ENCODE measurements around the gene SUPT4H1. TPM values are rescaled to one million over a fixed set of nuclear protein-coding genes. Genes with fewer than 3 reads are reported as not detected.

Gene SUPT4H1
- total and polyA plus RNA-seq, 9 of the 15 experiments (the other 6 are each of a cell fraction or from before 2014, with no cell fraction given): 62.1 to 320 (median 117) TPM

DNA sequence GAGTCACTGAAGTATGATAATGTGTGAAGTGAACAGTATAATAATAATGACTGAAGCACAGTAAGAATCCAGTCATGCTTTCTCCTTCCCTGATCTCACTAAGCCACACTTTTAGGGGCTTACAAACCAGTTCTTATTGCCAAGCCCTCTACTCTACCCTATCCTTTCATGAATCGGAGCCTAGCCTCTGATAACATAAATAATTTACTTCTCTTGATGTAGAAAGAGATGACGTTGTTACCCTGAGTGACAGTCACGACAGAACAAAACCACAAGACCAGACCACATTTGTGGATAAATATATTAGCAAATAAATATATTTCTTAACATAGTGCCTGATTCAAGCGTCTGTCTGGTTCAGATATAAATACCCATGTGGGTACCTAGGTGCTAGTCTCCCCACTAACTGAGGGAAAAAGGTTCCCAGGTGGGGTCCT, 1.4 kb upstream of the SUPT4H1 start:
- BruUV-seq (replicated peaks): no TSS peak
- H3K9me3 ChIP-seq (replicated peaks; ENCODE audit: control insufficient read depth, insufficient read depth, low read depth, low read length): no peaks in the 10 kb centered on the region
- peaks cover 30% of the 10 kb centered on the region for H3K79me2 ChIP-seq (ENCODE audit: control insufficient read depth, insufficient read depth, low read length)
- H3K27ac ChIP-seq (ENCODE audit: extremely low read depth, low read depth, low read length): peak overlapping the region; percentile 89
- 43% methylated on average over 4 of the region's 4 CpGs for WGBS (ENCODE audit: insufficient coverage, low coverage, missing lambda C conversion rate)
- DNase-seq (ENCODE audit: extremely low read depth in 1 of 4, low spot score in 3 of 4) (peak in 1 of 4 experiments; percentile 5), ATAC-seq (no peak), FAIRE-seq (no peak)
- H2AFZ ChIP-seq (ENCODE audit: low read depth, low read length): peak overlapping the region; percentile 72; the same call in 1 of the 2 replicates
- no peaks in the 10 kb centered on the region; the same call in 1 of the 2 replicates for H4K20me1 ChIP-seq (replicated peaks; ENCODE audit: control insufficient read depth, insufficient read depth, low read length)
- H3K27me3 ChIP-seq (ENCODE audit: control insufficient read depth in 2 of 2, insufficient read depth in 2 of 2, low read length in 2 of 2): no peaks in the 10 kb centered on the region
- peaks cover 20 to 22% of the 10 kb centered on the region in 2 experiments; a peak in 4 of 5 replicates for H3K4me1 ChIP-seq (replicated peaks in 1 of 2; ENCODE audit: control insufficient read depth in 2 of 2, insufficient read depth in 2 of 2, low read length in 2 of 2)
- no peaks in the 10 kb centered on the region for H3K9me1 ChIP-seq (ENCODE audit: control insufficient read depth, insufficient read depth, low read length)
- ChIA-PET POLR2A (interaction anchor here (1.1 to 17.7 kb wide), 8 partner anchors 11 to 78 kb away, joined by 3 to 257 read pairs (median 12); partner anchors contain the start of gene RNF43), CTCF (ENCODE audit: low intra/inter-chr PET ratio) (no interaction called here)
- H3K4me3 ChIP-seq: peak overlapping the region; percentile 99; the same call in 1 of the 2 replicates
- intact Hi-C loops (cut with micrococcal nuclease): loop anchor here (5.0 kb wide), 1 partner anchor 84 kb away; no protein-coding TSS in a partner anchor
- peak overlapping the region; percentile 100 for H3K4me2 ChIP-seq (ENCODE audit: insufficient read depth, low read length)
- in situ Hi-C loops (cut with MboI): no loop called here
- H3K36me3 ChIP-seq (ENCODE audit: control insufficient read depth, insufficient read depth, low read length): peaks cover 23% of the 10 kb centered on the region
- peak overlapping the region in 1 of 2 experiments; percentile 99; a peak in 2 of 4 replicates for H3K9ac ChIP-seq (ENCODE audit: insufficient read depth in 1 of 2, low read depth in 2 of 2, low read length in 2 of 2)
- TF ChIP-seq, protein P1, sequence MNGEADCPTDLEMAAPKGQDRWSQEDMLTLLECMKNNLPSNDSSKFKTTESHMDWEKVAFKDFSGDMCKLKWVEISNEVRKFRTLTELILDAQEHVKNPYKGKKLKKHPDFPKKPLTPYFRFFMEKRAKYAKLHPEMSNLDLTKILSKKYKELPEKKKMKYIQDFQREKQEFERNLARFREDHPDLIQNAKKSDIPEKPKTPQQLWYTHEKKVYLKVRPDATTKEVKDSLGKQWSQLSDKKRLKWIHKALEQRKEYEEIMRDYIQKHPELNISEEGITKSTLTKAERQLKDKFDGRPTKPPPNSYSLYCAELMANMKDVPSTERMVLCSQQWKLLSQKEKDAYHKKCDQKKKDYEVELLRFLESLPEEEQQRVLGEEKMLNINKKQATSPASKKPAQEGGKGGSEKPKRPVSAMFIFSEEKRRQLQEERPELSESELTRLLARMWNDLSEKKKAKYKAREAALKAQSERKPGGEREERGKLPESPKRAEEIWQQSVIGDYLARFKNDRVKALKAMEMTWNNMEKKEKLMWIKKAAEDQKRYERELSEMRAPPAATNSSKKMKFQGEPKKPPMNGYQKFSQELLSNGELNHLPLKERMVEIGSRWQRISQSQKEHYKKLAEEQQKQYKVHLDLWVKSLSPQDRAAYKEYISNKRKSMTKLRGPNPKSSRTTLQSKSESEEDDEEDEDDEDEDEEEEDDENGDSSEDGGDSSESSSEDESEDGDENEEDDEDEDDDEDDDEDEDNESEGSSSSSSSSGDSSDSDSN (IDR thresholded peaks at IDR 0.05; ENCODE audit: borderline replicate concordance in 1 of 2, low read depth in 2 of 2, low read length in 2 of 2): no peak
- TF ChIP-seq ZNF408 (CRISPR knock-in tag; IDR thresholded peaks at IDR 0.05; ENCODE audit: low read depth) (no peak), JUNB (CRISPR knock-in tag; conservative IDR thresholded peaks at IDR 0.05) (no peak), FOSL1 (tag; conservative IDR thresholded peaks at IDR 0.05) (peak; percentile 59; the same call in 1 of the 2 replicates), ZZZ3 (IDR thresholded peaks at IDR 0.05) (no peak), THRB (CRISPR knock-in tag; conservative IDR thresholded peaks at IDR 0.05) (no peak), KDM1A (IDR thresholded peaks at IDR 0.05) (no peak), SMARCC2 (IDR thresholded peaks at IDR 0.05; ENCODE audit: low read depth) (no peak), TCFL5 (CRISPR knock-in tag; conservative IDR thresholded peaks at IDR 0.05) (no peak), SP2 (IDR thresholded peaks at IDR 0.05; ENCODE audit: extremely low read depth, low read depth, low read length, poor library complexity, severe bottlenecking) (no peak), GABPB1 (CRISPR knock-in tag; IDR thresholded peaks at IDR 0.05) (no peak), FOXK2 (conservative IDR thresholded peaks at IDR 0.05 in 1 of 2, IDR thresholded peaks at IDR 0.05 in 1 of 2; ENCODE audit: low read depth in 2 of 2) (no peak), ZNF224 (CRISPR knock-in tag; IDR thresholded peaks at IDR 0.05) (no peak), SMARCA5 (IDR thresholded peaks at IDR 0.05) (0 out of 2 replicates have a peak, but pooled peaks have one; percentile 6), NR3C1 (CRISPR knock-in tag; IDR thresholded peaks at IDR 0.05) (no peak), ADNP (tag; IDR thresholded peaks at IDR 0.05) (peak; percentile 72)
- TF ChIP-seq, protein P2, sequence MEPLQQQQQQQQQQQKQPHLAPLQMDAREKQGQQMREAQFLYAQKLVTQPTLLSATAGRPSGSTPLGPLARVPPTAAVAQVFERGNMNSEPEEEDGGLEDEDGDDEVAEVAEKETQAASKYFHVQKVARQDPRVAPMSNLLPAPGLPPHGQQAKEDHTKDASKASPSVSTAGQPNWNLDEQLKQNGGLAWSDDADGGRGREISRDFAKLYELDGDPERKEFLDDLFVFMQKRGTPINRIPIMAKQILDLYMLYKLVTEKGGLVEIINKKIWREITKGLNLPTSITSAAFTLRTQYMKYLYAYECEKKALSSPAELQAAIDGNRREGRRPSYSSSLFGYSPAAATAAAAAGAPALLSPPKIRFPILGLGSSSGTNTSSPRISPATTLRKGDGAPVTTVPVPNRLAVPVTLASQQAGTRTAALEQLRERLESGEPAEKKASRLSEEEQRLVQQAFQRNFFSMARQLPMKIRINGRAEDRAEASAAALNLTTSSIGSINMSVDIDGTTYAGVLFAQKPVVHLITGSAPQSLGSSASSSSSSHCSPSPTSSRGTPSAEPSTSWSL (CRISPR knock-in tag; IDR thresholded peaks at IDR 0.05; ENCODE audit: borderline replicate concordance): no peak
